HG02885 (cell line): Measurements from ENCODE around the gene SLC15A3.
"Not testable (repeated sequence)": the region's sequence is repeated elsewhere in the genome, so short reads cannot be mapped to it uniquely, and the experiment has no call there.

Experiments
- ATAC-seq: cut with Tn5 transposase; IDR thresholded peaks from one replicate; pipeline ENCODE4 v1.9.1; 2021; ENCODE audit warnings: mild to moderate bottlenecking; ENCODE audit not compliant: unreplicated experiment, poor library complexity

SLC15A3 gene

GRCh38 chr11:60917267-60917666 is 34.7 kb downstream of the SLC15A3 start:
- ATAC-seq = no peak

DNA sequence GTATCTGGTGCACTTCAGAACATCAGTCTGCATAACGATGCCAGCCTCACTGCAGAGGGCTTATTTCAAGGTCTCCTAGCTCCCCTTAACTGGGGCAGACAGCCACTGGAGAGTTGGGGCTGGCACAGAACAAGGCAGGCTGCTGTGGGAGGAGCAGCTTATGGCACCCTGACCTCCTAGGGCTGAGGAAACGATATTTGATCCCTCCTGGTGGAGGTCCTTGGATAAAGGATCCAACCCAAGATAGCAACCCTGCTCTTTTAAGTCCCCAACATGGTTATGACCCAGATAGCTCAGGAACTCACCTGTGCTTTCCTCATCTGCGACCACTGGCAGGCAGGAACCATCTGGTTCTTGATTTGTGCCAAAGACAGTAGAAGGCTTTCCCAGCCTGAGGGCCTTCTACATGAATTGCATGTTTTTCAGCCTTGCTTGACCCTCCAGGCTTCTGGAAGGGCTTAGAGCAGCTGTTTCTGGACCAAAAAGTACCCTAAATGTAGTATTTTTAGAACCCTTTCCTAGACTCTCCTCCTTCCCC is 35.2 kb downstream of the SLC15A3 start:
- ATAC-seq = no peak

DNA sequence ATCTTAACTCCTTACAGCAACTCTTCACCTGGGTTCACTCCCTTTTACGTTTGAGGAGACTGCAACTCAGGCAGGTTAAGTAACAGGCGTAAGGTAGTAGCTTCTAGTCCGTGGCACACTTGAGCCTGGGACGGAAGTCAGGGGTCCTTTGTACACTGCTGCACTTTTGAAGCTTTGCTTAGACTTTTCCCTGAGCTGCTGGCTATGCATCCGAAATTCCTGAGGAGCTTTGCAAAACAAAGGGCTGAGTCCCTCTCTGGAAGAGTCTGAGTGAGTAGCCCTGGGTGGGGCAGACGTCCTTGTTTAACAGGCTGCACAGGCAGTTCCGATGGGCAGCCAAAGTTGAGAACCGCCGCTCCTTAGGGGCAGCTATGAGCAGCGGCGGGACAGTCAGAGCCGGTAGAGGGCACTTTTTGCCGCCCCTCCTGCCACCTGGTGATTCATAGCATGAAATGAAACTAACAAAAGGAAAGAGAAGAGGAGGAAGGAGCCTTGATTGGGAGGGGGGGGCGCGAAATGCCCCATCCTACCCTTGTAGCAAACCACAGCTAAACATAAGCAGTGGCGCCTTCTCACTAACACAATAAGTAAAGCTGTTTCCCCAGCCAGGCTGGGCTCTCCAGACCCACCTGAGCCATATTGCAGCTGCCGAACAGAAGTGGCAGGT is 36.6 kb downstream of the SLC15A3 start:
- peak; percentile 44 for ATAC-seq

- ATAC-seq = no peak
Measured at GRCh38 chr11:60914633-60915247, 37.2 kb downstream of the SLC15A3 start.

- ATAC-seq = peak; percentile 50
Measured at GRCh38 chr11:60913793-60914632, 38.0 kb downstream of the SLC15A3 start, which contains the start of gene TMEM109. TMEM109 (plus strand) TSS chr11:60914158; CDS start chr11:60919694, 5,536 bp downstream.

GRCh38 chr11:60912851-60913528 is 39.0 kb downstream of the SLC15A3 start:
- ATAC-seq = no peak

DNA sequence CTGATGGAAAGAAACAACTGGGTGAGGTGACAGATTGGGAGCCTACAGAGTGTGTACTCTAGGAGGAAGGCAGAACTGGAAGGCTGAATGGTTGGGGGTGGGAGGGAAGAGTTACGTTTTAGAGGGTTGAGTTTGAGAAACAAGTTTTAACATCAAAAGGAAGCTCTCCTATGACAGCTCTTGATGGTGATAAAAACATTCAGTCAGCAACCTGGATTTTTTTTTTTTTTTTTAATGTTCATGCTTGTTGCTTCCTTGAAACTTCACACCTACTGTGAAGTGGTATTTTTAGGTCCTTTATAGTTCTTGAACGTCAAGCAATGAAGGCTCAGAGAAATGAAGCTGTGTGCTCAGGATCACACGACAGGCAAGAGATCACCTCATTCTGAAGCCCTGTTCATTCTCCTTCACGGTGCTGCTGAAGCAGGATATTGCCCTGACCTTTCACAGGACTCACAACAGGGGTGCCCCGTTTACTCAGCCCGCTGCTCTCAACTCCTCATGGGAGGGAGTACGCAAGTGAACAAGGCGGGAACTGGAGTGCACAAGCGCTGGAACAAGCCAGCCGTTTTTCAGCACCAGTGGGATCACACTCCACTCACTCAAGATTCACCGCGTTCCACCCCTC is 39.6 kb downstream of the SLC15A3 start:
- ATAC-seq = no peak

DNA sequence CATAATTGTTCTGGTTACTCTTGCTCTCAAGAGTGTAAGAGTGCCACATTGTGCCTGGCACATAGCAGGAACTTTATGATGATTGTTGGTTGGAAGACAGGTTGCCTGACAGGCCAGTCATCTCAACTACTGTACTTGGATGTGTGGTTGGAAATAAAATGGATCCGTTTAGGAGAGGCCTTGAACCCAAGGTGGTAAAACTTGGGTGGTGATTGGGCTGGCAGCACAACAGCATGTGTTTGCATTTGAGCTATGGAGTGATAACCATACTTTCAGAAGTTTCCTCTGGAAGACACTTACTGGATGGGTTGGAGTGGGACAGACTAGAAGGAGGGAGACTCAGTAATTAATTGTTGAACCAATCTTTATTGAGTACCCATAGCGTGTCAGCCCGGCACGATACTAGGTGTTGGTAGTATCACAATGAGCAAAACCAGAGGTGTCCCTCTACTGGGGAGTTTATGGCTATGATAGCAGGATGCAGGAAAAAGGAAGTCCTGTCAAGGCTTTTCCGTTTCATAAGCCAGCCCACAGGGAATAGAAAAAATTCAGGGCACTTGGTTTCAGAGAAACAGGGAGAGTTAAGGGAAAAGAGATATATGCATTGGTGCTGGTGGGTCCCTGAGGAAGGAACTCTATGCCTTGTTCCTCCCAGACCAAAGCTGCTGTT is 41.1 kb downstream of the SLC15A3 start:
- no peak for ATAC-seq

GRCh38 chr11:60910281-60910687 is 41.7 kb downstream of the SLC15A3 start:
- ATAC-seq = peak; percentile 42

DNA sequence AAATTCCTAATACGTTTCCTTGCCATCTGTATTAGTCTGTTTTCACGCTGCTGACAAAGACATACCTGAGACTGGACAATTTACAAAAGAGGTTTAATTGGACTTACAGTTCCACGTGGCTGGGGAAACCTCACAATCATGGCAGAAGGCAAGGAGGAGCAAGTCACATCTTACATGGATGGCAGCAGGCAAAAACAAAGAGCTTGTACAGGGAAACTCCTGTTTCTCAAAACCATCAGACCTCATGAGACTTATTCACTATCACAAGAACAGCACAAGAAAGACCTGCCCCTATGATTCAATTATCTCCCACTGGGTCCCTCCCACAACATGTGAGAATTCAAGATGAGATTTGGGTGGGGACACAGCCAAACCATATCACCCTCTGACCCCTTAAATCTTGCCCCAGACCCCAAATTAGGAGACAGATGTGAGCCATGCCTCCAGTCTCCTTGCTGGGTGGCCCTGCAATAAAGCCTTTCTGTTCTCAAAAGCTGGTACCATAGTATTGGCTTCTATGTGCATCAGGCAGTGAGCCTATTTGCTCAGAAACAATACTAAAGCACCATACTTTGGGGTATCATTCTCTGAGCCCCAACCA is 42.2 kb downstream of the SLC15A3 start:
- ATAC-seq = not testable (repeated sequence)

DNA sequence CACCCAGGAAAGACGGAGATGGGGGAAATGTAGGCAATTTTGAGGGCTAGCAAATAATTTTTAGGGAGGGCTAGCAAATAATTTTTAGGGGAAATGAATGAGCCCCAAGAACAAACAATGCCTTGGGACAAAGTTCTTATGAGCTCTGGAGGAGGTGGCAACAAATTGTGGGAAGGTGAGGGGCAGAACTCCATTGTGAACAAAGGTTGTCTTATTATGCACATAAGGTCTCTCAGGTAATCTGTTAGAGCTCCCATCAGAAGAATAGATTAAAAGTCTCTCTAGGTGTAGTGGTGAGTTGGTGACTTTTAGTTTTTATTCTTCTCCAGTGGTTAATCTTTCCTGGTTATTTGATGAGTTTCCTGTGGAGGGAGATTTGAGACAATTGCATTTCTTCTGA is 43.2 kb downstream of the SLC15A3 start:
- ATAC-seq = no peak

GRCh38 chr11:60906132-60906972 is 45.6 kb downstream of the SLC15A3 start, which contains the start of gene PRPF19:
PRPF19 (minus strand) TSS chr11:60906585; CDS start chr11:60906382, 203 bp downstream.
- ATAC-seq = peak; percentile 75

- ATAC-seq = no peak
Measured at GRCh38 chr11:60905551-60906113, 46.3 kb downstream of the SLC15A3 start.

DNA sequence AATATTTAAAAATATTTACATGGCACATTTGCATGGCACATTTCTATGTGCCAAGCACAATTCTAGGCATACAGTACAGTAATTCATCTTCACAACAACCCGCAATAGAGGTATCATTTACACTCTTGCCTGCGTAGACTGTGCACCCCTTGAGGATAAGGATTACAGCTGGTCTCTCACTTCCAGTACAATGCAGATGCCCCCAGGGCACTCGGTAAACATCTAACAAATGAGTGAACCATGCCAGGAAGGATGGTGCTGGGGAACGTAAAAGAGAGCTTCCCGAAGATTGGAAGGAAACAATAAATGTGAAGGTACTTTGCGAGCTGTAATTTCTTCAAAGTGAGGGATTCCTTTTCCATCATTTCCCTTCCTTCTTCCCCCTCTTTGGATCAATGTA is 46.9 kb downstream of the SLC15A3 start:
- ATAC-seq = no peak

- no peak for ATAC-seq
Measured at GRCh38 chr11:60902625-60903024, 49.4 kb downstream of the SLC15A3 start.

GRCh38 chr11:60900673-60901404 is 51.1 kb downstream of the SLC15A3 start:
- ATAC-seq = no peak

DNA sequence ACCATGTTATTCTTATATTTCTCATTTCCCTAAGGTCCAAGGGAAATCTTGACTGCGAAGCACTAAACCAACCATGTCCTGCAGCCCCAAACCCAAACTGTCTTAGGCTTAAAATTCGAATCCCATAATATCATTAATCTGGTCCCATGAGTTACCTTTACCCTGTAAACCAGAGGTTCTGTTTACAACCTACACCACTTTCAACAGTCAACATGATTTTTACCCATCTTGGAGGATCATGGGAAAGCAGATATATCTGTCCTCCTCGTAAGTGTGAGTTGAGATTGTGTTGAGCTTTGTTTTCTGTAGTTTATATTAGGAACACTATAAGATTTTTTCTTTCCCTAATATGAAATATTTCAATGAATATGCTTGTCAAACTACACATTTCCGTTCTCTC is 52.0 kb downstream of the SLC15A3 start:
- no peak for ATAC-seq
